Measurements from ENCODE around the gene CNPY3. TPM values are rescaled to one million over a fixed set of nuclear protein-coding genes. Genes with fewer than 3 reads are reported as not detected.
"Not testable (repeated sequence)": the region's sequence is repeated elsewhere in the genome, so short reads cannot be mapped to it uniquely, and the experiment has no call there.

The CNPY3 gene
- total RNA-seq, 1 donor from 2014 or later: 41.0 TPM

DNA sequence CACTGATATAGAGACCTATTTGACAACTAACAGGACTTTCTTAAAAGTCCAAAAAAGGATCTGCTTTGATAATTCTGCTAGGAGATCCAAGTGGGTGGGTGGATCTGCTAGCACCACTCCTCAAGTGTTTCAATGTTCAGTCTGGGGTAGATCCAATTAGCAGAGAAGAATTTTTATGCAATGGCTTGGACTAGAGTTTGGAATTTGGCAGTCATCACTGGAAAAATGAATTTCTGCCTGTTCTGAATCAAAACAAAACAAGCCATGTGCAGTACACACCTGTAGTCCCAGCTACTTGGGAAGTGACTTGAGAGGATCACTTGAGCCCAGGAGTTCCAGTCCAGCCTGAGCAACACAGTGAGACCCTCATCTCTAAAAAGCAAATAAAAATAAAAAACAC is 18.7 kb downstream of the CNPY3 start:
- no peak overlapping the region for H3K27ac Mint-ChIP-seq (ENCODE audit: unreplicated experiment)

DNA sequence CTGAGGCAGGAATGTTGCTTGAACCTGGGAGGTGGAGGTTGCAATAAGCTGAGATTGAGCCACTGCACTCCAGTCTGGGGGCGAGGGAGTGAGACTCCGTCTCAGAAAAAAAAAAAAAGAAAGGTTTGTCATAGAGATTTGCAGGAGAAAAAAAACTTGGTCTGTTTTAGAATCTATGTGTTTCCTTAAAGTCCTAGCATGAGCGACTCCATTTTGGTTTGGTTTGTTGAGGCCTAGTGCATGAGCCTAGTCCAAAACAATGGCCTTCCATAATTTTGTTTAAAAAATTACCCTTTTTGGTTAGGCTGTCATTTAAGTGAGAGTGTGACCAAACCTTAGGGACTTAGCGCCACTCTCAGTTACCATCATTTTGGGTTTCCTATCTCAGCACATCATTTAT is 23.1 kb downstream of the CNPY3 start:
- H3K27me3 Mint-ChIP-seq (ENCODE audit: low read depth): no peaks in the 10 kb centered on the region
- no peaks in the 10 kb centered on the region for H3K36me3 Mint-ChIP-seq (ENCODE audit: low read depth)
- H3K4me1 Mint-ChIP-seq (ENCODE audit: low read depth): peaks cover 11% of the 10 kb centered on the region
- TF ChIP-seq, protein P1, sequence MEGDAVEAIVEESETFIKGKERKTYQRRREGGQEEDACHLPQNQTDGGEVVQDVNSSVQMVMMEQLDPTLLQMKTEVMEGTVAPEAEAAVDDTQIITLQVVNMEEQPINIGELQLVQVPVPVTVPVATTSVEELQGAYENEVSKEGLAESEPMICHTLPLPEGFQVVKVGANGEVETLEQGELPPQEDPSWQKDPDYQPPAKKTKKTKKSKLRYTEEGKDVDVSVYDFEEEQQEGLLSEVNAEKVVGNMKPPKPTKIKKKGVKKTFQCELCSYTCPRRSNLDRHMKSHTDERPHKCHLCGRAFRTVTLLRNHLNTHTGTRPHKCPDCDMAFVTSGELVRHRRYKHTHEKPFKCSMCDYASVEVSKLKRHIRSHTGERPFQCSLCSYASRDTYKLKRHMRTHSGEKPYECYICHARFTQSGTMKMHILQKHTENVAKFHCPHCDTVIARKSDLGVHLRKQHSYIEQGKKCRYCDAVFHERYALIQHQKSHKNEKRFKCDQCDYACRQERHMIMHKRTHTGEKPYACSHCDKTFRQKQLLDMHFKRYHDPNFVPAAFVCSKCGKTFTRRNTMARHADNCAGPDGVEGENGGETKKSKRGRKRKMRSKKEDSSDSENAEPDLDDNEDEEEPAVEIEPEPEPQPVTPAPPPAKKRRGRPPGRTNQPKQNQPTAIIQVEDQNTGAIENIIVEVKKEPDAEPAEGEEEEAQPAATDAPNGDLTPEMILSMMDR (IDR thresholded peaks at IDR 0.05): no peak
- no peak for DNase-seq (ENCODE audit: low spot score)
- no peak overlapping the region for H3K27ac Mint-ChIP-seq (ENCODE audit: unreplicated experiment)
- no peak overlapping the region for H3K4me3 Mint-ChIP-seq (ENCODE audit: unreplicated experiment)
- no peaks in the 10 kb centered on the region for H3K9me3 Mint-ChIP-seq (ENCODE audit: low read depth)

More for the DNA sequence above, 18.7 kb downstream of the CNPY3 start:
- Mint-ChIP-seq H3K4me1 (ENCODE audit: low read depth) (peaks cover 11% of the 10 kb centered on the region), H3K36me3 (ENCODE audit: low read depth) (peaks cover 5% of the 10 kb centered on the region), H3K9me3 (ENCODE audit: low read depth) (no peaks in the 10 kb centered on the region), H3K4me3 (ENCODE audit: unreplicated experiment) (no peak overlapping the region), H3K27me3 (ENCODE audit: low read depth) (no peaks in the 10 kb centered on the region)
- DNase-seq (ENCODE audit: low spot score): no peak
- TF ChIP-seq, protein P1 (IDR thresholded peaks at IDR 0.05): no peak

DNA sequence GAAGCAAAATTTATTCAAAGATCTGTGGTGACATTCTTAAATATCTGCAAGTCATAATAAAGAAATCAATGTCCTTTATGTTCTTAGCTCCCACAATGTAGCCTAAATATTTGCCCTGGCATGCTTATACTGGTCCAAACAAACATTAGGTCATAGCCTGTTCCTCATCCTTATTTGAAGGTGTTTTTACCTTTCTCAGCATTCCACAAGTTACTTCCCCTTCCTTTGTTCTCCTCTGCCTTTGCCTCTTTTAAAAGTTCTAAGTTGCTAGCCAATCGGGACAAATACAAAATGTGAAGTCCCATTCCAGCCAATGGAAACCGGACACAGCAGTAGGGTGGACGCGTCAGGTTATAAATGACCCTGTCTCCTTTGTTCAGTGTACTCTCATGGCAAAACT is 25.1 kb downstream of the CNPY3 start:
- not testable (repeated sequence) for H3K27ac Mint-ChIP-seq (ENCODE audit: unreplicated experiment); H3K9me3 Mint-ChIP-seq (ENCODE audit: low read depth); DNase-seq (ENCODE audit: low spot score); H3K36me3 Mint-ChIP-seq (ENCODE audit: low read depth); H3K4me3 Mint-ChIP-seq (ENCODE audit: unreplicated experiment); H3K27me3 Mint-ChIP-seq (ENCODE audit: low read depth); H3K4me1 Mint-ChIP-seq (ENCODE audit: low read depth)

DNA sequence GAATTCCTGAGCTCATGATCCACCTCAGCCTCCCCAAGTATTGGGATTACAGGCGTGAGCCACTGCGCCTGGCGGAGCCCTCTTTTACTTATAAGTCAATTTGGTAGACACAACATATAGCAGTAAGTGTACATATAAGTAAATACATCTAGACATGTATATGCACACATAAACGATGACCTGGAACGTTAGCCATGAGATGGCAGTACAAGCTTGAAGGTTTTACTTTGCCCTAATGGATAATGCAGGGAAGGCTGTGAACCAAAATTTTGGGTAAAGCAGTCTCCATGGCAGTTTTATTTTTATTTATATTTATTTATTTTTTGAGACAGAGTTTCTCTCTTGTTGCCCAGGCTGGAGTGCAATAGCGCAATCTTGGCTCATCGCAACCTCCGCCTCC is 28.8 kb downstream of the CNPY3 start:
- no peak overlapping the region for H3K4me3 Mint-ChIP-seq (ENCODE audit: unreplicated experiment)
- H3K9me3 Mint-ChIP-seq (ENCODE audit: low read depth): no peaks in the 10 kb centered on the region
- H3K27ac Mint-ChIP-seq (ENCODE audit: unreplicated experiment): no peak overlapping the region
- H3K36me3 Mint-ChIP-seq (ENCODE audit: low read depth): peaks cover 4% of the 10 kb centered on the region
- TF ChIP-seq, protein P1 (IDR thresholded peaks at IDR 0.05): peak; percentile 16
- DNase-seq (ENCODE audit: low spot score): no peak
- H3K4me1 Mint-ChIP-seq (ENCODE audit: low read depth): peaks cover 19% of the 10 kb centered on the region
- no peaks in the 10 kb centered on the region for H3K27me3 Mint-ChIP-seq (ENCODE audit: low read depth)

DNA sequence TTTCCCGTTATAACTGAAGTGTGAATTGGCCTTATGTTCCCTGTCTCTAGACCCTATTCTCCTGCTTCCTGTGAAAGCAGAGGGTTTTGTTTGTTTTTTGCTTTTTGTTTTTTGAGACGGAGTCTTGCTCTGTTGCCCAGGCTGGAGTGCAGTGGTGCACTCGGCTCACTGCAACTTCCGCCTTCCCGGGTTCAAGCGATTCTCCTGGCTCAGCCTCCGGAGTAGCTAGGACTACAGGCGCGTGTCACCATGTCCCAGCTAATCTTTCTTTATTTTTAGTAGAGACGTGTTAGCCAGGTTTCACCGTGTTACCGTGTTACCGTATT is 30.6 kb downstream of the CNPY3 start:
- peaks cover 4% of the 10 kb centered on the region for H3K36me3 Mint-ChIP-seq (ENCODE audit: low read depth)
- H3K27ac Mint-ChIP-seq (ENCODE audit: unreplicated experiment): no peak overlapping the region
- TF ChIP-seq, protein P1 (IDR thresholded peaks at IDR 0.05): no peak
- H3K27me3 Mint-ChIP-seq (ENCODE audit: low read depth): no peaks in the 10 kb centered on the region
- H3K4me1 Mint-ChIP-seq (ENCODE audit: low read depth): peaks cover 19% of the 10 kb centered on the region
- H3K4me3 Mint-ChIP-seq (ENCODE audit: unreplicated experiment): peak overlapping the region; percentile 68
- DNase-seq (ENCODE audit: low spot score): no peak
- no peaks in the 10 kb centered on the region for H3K9me3 Mint-ChIP-seq (ENCODE audit: low read depth)

DNA sequence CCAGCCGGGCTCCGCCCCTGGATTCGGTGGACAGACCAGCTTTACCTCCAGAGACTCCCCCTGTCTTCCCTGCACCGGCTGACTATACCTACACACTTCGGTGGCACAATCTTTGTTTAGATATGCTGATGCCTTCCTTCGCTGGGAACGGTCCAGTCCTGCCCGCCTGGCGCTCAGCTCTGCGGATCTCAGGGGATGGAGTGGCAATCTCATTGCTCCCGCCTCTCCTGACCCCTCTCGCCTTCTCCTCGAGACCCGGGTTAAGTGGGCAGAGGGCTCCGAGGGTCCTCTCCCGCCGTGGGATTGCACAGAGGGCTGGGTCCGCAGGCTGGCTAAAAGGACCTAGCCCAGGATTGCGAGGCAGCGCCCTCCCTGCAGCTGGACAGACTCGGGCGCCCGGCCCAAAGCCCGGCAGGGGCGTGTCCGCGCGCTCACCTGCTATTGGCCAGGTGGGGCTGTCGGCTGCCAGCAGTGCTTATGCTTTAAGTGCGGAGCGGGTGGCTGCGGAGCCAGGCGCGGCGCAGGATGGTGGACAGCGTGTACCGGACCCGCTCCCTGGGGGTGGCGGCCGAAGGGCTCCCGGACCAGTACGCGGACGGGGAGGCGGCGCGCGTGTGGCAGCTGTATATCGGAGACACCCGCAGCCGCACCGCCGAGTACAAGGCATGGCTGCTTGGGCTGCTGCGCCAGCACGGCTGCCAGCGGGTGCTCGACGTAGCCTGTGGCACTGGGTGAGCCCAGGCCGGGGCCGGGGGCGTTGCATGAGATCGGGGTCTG is 31.2 kb downstream of the CNPY3 start, which contains the start of gene GNMT:
Gene GNMT (plus strand): TSS at position 512 of the 777 bp plus-strand sequence. CDS start 14 bp downstream, at position 526.
- Mint-ChIP-seq H3K27me3 (ENCODE audit: low read depth) (no peaks in the 10 kb centered on the region), H3K4me3 (ENCODE audit: unreplicated experiment) (peak within 1 kb of the TSS; percentile 68), H3K9me3 (ENCODE audit: low read depth) (no peaks in the 10 kb centered on the region), H3K4me1 (ENCODE audit: low read depth) (peaks cover 19% of the 10 kb centered on the region), H3K36me3 (ENCODE audit: low read depth) (peaks cover 4% of the 10 kb centered on the region), H3K27ac (ENCODE audit: unreplicated experiment) (no peak within 1 kb of the TSS)
- DNase-seq (ENCODE audit: low spot score): no peak
- TF ChIP-seq, protein P1 (IDR thresholded peaks at IDR 0.05): no peak

All from chondrocyte (in vitro differentiated cells).